SK-N-MC (cell line): ENCODE results near the gene ANP32A.

Experiments
- DNase-seq: peaks from one replicate; pipeline ENCODE4 v3.0.0-alpha.2; 2011; ENCODE audit warnings: low read depth, low spot score
- H3K27ac ChIP-seq: fragments of 200-600 bp; sonication (generic); 2 replicates; pipeline ENCODE4 v1.5.1; 2016; ENCODE audit warnings: mixed run types
- H3K36me3 ChIP-seq: fragments of 200-600 bp; sonication (generic); 2 replicates; pipeline ENCODE4 v1.6.1; 2017; ENCODE audit warnings: antibody characterized with exemption, low read length, mixed read lengths; ENCODE audit not compliant: insufficient read depth
- H3K4me3 ChIP-seq: fragments of 200-600 bp; sonication (generic); 2 replicates; pipeline ENCODE4 v1.5.1; 2016
- H3K9ac ChIP-seq: fragments of 200-600 bp; sonication (generic); 2 replicates; pipeline ENCODE4 v1.8.0; 2017; ENCODE audit warnings: mixed run types, mixed read lengths; ENCODE audit not compliant: insufficient read length
- H3K9me3 ChIP-seq: fragments of 200-600 bp; sonication (generic); 2 replicates; pipeline ENCODE4 v1.6.1; 2017; ENCODE audit warnings: low read depth, mild to moderate bottlenecking, antibody characterized with exemption, low read length, moderate library complexity, mixed read lengths
- EZH2 ChIP-seq: fragments of 200-600 bp; sonication (generic); IDR thresholded peaks from one replicate; pipeline ENCODE4 v1.6.1; 2017; ENCODE audit warnings: antibody characterized with exemption
- FOXP2 ChIP-seq: optimal IDR thresholded peaks from 2 replicates; pipeline ENCODE3; 2011; ENCODE audit warnings: mild to moderate bottlenecking, moderate library complexity; ENCODE audit not compliant: insufficient read depth; ENCODE audit errors: extremely low read length, control extremely low read depth
- POLR2AphosphoS5 ChIP-seq: IDR thresholded peaks from 2 replicates; pipeline ENCODE4 v1.6.1; 2012; ENCODE audit warnings: mild to moderate bottlenecking, low read depth, low read length, borderline replicate concordance

ANP32A gene

GRCh38 chr15:68797599-68798345 lies 22.9 kb downstream of the ANP32A start:
- DNase-seq, result no peak
- Histone ChIP-seq H3K27ac (no peak overlapping the region), H3K36me3 (peaks cover 35% of the 10 kb centered on the region), H3K4me3 (no peak overlapping the region), H3K9me3 (no peaks in the 10 kb centered on the region), H3K9ac (no peak overlapping the region)
- TF ChIP-seq POLR2AphosphoS5 (no peak), FOXP2 (no peak)

- peaks cover 39% of the 10 kb centered on the region for H3K36me3 ChIP-seq
- H3K9me3 ChIP-seq, result no peaks in the 10 kb centered on the region
- no peak overlapping the region for H3K27ac ChIP-seq
- no peak for DNase-seq
- H3K4me3 ChIP-seq, result no peak overlapping the region
- H3K9ac ChIP-seq, result no peak overlapping the region
- TF ChIP-seq FOXP2 (no peak), POLR2AphosphoS5 (no peak), EZH2 (no peak)
Observed at GRCh38 chr15:68797191-68797590, 23.5 kb downstream of the ANP32A start.

- DNase-seq, result no peak
- H3K4me3 ChIP-seq, result no peak overlapping the region
- TF ChIP-seq POLR2AphosphoS5, result no peak
- no peak for TF ChIP-seq FOXP2
- TF ChIP-seq EZH2, result no peak
- no peak overlapping the region for H3K27ac ChIP-seq
- H3K9me3 ChIP-seq, result no peaks in the 10 kb centered on the region
- no peak overlapping the region for H3K9ac ChIP-seq
- H3K36me3 ChIP-seq, result peaks cover 40% of the 10 kb centered on the region
Observed at GRCh38 chr15:68796576-68796975, 24.1 kb downstream of the ANP32A start.

- Histone ChIP-seq H3K4me3 (no peak overlapping the region), H3K9ac (no peak overlapping the region), H3K36me3 (peaks cover 45% of the 10 kb centered on the region), H3K9me3 (no peaks in the 10 kb centered on the region), H3K27ac (no peak overlapping the region)
- no peak for TF ChIP-seq POLR2AphosphoS5
- DNase-seq, result no peak
Observed at GRCh38 chr15:68795298-68795848, 25.3 kb downstream of the ANP32A start.

GRCh38 chr15:68794863-68795262 lies 25.8 kb downstream of the ANP32A start:
- no peak overlapping the region for H3K27ac ChIP-seq
- H3K9ac ChIP-seq, result no peak overlapping the region
- TF ChIP-seq POLR2AphosphoS5 (no peak), EZH2 (no peak), FOXP2 (no peak)
- H3K36me3 ChIP-seq, result peaks cover 42% of the 10 kb centered on the region
- no peak overlapping the region for H3K4me3 ChIP-seq
- DNase-seq, result no peak
- no peaks in the 10 kb centered on the region for H3K9me3 ChIP-seq

GRCh38 chr15:68794307-68794706 lies 26.4 kb downstream of the ANP32A start:
- no peaks in the 10 kb centered on the region for H3K9me3 ChIP-seq
- H3K36me3 ChIP-seq, result peaks cover 39% of the 10 kb centered on the region
- TF ChIP-seq POLR2AphosphoS5 (no peak), FOXP2 (no peak), EZH2 (no peak)
- no peak overlapping the region for H3K27ac ChIP-seq
- H3K9ac ChIP-seq, result no peak overlapping the region
- DNase-seq, result no peak
- no peak overlapping the region for H3K4me3 ChIP-seq

GRCh38 chr15:68793776-68794175 lies 26.9 kb downstream of the ANP32A start:
- H3K36me3 ChIP-seq, result peaks cover 36% of the 10 kb centered on the region
- H3K9ac ChIP-seq, result no peak overlapping the region
- TF ChIP-seq EZH2, result no peak
- no peak for TF ChIP-seq POLR2AphosphoS5
- TF ChIP-seq FOXP2, result no peak
- no peaks in the 10 kb centered on the region for H3K9me3 ChIP-seq
- H3K4me3 ChIP-seq, result no peak overlapping the region
- no peak for DNase-seq
- H3K27ac ChIP-seq, result no peak overlapping the region

GRCh38 chr15:68792901-68793766 lies 27.6 kb downstream of the ANP32A start:
- Histone ChIP-seq H3K4me3 (no peak overlapping the region), H3K27ac (no peak overlapping the region)

More at GRCh38 chr15:68792901-68793766, 27.6 kb downstream of the ANP32A start:
- Histone ChIP-seq H3K9me3 (no peaks in the 10 kb centered on the region), H3K36me3 (peaks cover 38% of the 10 kb centered on the region), H3K9ac (no peak overlapping the region)
- no peak for DNase-seq
- TF ChIP-seq POLR2AphosphoS5, result no peak
- no peak for TF ChIP-seq EZH2
- TF ChIP-seq FOXP2, result no peak
